HG03108 (cell line): ENCODE data around the gene DDX6.
"Not testable (repeated sequence)": the region's sequence is repeated elsewhere in the genome, so short reads cannot be mapped to it uniquely, and the experiment has no call there.

Source experiments
- ATAC-seq: cut with Tn5 transposase; IDR thresholded peaks from one replicate; pipeline ENCODE4 v1.9.1; 2021; ENCODE audit warnings: moderate library complexity; ENCODE audit not compliant: unreplicated experiment

The DDX6 gene

GRCh38 chr11:118791111-118791960 lies at the start of gene DDX6:
TSS of gene DDX6 (minus strand) at chr11:118791164. CDS start at chr11:118786251, 4,913 bp downstream.
- ATAC-seq: peak; percentile 26

- peak; percentile 64 for ATAC-seq
Observed at GRCh38 chr11:118838905-118839553, 48.1 kb upstream of the DDX6 start.

- no peak for ATAC-seq
Observed at GRCh38 chr11:118837868-118838267, 46.9 kb upstream of the DDX6 start.

GRCh38 chr11:118834427-118835028 lies 43.6 kb upstream of the DDX6 start:
- no peak for ATAC-seq

GRCh38 chr11:118827118-118827517 lies 36.2 kb upstream of the DDX6 start:
- no peak for ATAC-seq

- ATAC-seq: not testable (repeated sequence)
Observed at GRCh38 chr11:118822936-118823510, 32.1 kb upstream of the DDX6 start.

GRCh38 chr11:118820412-118821357 lies 29.7 kb upstream of the DDX6 start:
- peak; percentile 92 for ATAC-seq

GRCh38 chr11:118820025-118820379 lies 29.0 kb upstream of the DDX6 start:
- ATAC-seq: not testable (repeated sequence)

GRCh38 chr11:118819334-118820024 lies 28.5 kb upstream of the DDX6 start:
- ATAC-seq: no peak

- ATAC-seq: no peak
Observed at GRCh38 chr11:118818130-118818529, 27.2 kb upstream of the DDX6 start.

GRCh38 chr11:118813551-118813950 lies 22.6 kb upstream of the DDX6 start:
- no peak for ATAC-seq

GRCh38 chr11:118812485-118812884 lies 21.5 kb upstream of the DDX6 start:
- ATAC-seq: no peak

GRCh38 chr11:118807800-118808778 lies 17.1 kb upstream of the DDX6 start:
- ATAC-seq: no peak

- ATAC-seq: no peak
Observed at GRCh38 chr11:118806400-118806799, 15.4 kb upstream of the DDX6 start.

GRCh38 chr11:118804094-118804493 lies 13.1 kb upstream of the DDX6 start:
- no peak for ATAC-seq

- no peak for ATAC-seq
Observed at GRCh38 chr11:118799372-118799771, 8.4 kb upstream of the DDX6 start.

- ATAC-seq: no peak
Observed at GRCh38 chr11:118797510-118797909, 6.5 kb upstream of the DDX6 start.

GRCh38 chr11:118792570-118793124 lies 1.7 kb upstream of the DDX6 start:
- ATAC-seq: peak; percentile 65
